Measurements from ENCODE around the gene NSMCE1.

- TF ChIP-seq EZH2 (IDR thresholded peaks at IDR 0.05; ENCODE audit: borderline replicate concordance, insufficient read depth, low read depth, low read length, poor library complexity, severe bottlenecking): no peak
- no peak for TF ChIP-seq CTCF (IDR thresholded peaks at IDR 0.05)
Observed at GRCh38 chr16:27203507-27204311, 64.9 kb downstream of the NSMCE1 start, which contains the start of gene KDM8.

Measured in B cell (primary cell).